ENCODE results near the gene SLC30A3. TPM values are rescaled to one million over a fixed set of nuclear protein-coding genes. Genes with fewer than 3 reads are reported as not detected.

SLC30A3 gene
- total RNA-seq, 1 experiment from 2014 or later: 1.5 TPM

- Histone ChIP-seq H3K9me3 (ENCODE audit: insufficient read depth, low read depth) (no peaks in the 10 kb centered on the region), H3K27ac (no peak overlapping the region), H3K36me3 (ENCODE audit: low read depth) (no peaks in the 10 kb centered on the region), H2AFZ (no peak overlapping the region), H3F3A (ENCODE audit: insufficient read depth, low read depth) (no peaks in the 10 kb centered on the region), H3K4me3 (no peak overlapping the region), H3K79me2 (ENCODE audit: low read depth) (no peaks in the 10 kb centered on the region), H3K4me2 (no peak overlapping the region), H4K20me1 (ENCODE audit: insufficient read depth) (no peaks in the 10 kb centered on the region), H3K9me2 (ENCODE audit: insufficient read depth) (no peaks in the 10 kb centered on the region), H3K27me3 (ENCODE audit: insufficient read depth, low read depth) (peaks cover 49% of the 10 kb centered on the region), H3K4me1 (replicated peaks; ENCODE audit: insufficient read depth) (no peaks in the 10 kb centered on the region)
- DNase-seq: no peak
- BruUV-seq (replicated peaks): no TSS peak
- POLR2A ChIA-PET (ENCODE audit: unreplicated experiment): no interaction called here
- intact Hi-C loops (cut with micrococcal nuclease; ENCODE audit: unreplicated experiment): no loop called here
- CTCF ChIA-PET: no interaction called here
- TF ChIP-seq EZH2 (IDR thresholded peaks at IDR 0.05; ENCODE audit: low read depth): no peak
- TF ChIP-seq, protein P1, sequence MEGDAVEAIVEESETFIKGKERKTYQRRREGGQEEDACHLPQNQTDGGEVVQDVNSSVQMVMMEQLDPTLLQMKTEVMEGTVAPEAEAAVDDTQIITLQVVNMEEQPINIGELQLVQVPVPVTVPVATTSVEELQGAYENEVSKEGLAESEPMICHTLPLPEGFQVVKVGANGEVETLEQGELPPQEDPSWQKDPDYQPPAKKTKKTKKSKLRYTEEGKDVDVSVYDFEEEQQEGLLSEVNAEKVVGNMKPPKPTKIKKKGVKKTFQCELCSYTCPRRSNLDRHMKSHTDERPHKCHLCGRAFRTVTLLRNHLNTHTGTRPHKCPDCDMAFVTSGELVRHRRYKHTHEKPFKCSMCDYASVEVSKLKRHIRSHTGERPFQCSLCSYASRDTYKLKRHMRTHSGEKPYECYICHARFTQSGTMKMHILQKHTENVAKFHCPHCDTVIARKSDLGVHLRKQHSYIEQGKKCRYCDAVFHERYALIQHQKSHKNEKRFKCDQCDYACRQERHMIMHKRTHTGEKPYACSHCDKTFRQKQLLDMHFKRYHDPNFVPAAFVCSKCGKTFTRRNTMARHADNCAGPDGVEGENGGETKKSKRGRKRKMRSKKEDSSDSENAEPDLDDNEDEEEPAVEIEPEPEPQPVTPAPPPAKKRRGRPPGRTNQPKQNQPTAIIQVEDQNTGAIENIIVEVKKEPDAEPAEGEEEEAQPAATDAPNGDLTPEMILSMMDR (conservative IDR thresholded peaks at IDR 0.05): no peak
Measured at GRCh38 chr2:27258051-27258450, 4.8 kb downstream of the SLC30A3 start.

DNA sequence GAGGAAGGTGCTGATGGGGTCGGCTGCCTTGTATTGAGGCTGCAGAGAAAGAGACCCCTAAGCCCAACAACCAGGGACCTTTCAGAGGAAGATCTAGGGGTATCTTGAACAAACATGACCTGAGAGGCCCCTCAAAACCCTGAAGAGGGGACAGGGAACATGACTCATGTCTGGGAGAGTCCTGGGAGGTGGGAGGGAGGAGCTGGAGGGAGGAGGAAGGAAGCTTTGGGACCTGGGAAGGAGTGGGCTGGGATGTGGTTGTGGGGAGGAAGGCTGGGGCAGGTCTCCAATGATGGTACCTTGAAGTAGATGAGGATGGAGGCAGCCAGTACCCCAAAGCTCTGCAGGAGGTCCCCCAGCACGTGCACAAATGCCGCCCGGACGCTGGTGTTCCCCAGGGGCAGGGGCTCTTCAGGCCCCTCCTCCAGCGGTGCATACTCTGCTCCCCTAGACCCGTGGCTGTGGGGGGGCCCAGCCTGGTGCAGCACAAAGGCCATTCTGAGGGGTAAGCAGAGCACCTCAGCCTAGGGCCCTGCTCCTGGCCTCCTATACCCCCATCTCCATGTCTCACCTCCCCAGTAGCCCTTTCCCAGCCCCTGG, 5.9 kb downstream of the SLC30A3 start:
- H3K27ac ChIP-seq: no peak overlapping the region
- CTCF ChIA-PET: no interaction called here
- H3K4me1 ChIP-seq (replicated peaks; ENCODE audit: insufficient read depth): no peaks in the 10 kb centered on the region
- no peaks in the 10 kb centered on the region for H4K20me1 ChIP-seq (ENCODE audit: insufficient read depth)
- intact Hi-C loops (cut with micrococcal nuclease; ENCODE audit: unreplicated experiment): no loop called here
- no peaks in the 10 kb centered on the region for H3K79me2 ChIP-seq (ENCODE audit: low read depth)
- no peak overlapping the region for H3K4me3 ChIP-seq
- H3K36me3 ChIP-seq (ENCODE audit: low read depth): no peaks in the 10 kb centered on the region
- no peaks in the 10 kb centered on the region for H3K9me3 ChIP-seq (ENCODE audit: insufficient read depth, low read depth)
- H3K9me2 ChIP-seq (ENCODE audit: insufficient read depth): no peaks in the 10 kb centered on the region
- no peak overlapping the region for H2AFZ ChIP-seq
- no peak for TF ChIP-seq EZH2 (IDR thresholded peaks at IDR 0.05; ENCODE audit: low read depth)
- TF ChIP-seq, protein P1 (conservative IDR thresholded peaks at IDR 0.05): no peak
- no peaks in the 10 kb centered on the region for H3F3A ChIP-seq (ENCODE audit: insufficient read depth, low read depth)
- POLR2A ChIA-PET (ENCODE audit: unreplicated experiment): no interaction called here
- H3K27me3 ChIP-seq (ENCODE audit: insufficient read depth, low read depth): peaks cover 42% of the 10 kb centered on the region
- no peak for DNase-seq
- no peak overlapping the region for H3K4me2 ChIP-seq
- BruUV-seq (replicated peaks): no TSS peak

DNA sequence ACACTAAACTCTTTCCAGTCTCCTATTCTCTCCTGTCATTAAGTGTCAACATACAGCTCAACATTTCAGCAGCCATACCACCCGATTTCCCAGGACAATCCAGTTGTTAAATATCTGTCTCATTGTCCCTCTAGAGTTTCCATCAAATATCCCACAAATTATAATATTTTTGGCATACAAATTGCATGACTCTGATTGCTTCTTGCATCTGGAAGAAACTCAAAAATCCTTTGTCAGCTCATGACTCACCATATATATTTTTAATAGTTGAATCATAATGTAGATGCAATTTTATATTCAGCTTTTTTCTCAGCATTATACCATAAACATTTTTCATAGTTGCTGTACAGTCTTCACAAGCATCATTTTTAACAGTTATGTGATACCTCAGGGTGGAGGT, 7.2 kb downstream of the SLC30A3 start:
- ChIA-PET CTCF (no interaction called here), POLR2A (ENCODE audit: unreplicated experiment) (no interaction called here)
- Histone ChIP-seq H3K4me2 (no peak overlapping the region), H3K79me2 (ENCODE audit: low read depth) (no peaks in the 10 kb centered on the region), H3K4me3 (no peak overlapping the region), H3F3A (ENCODE audit: insufficient read depth, low read depth) (no peaks in the 10 kb centered on the region), H3K4me1 (replicated peaks; ENCODE audit: insufficient read depth) (no peaks in the 10 kb centered on the region), H3K27ac (no peak overlapping the region), H3K9me3 (ENCODE audit: insufficient read depth, low read depth) (no peaks in the 10 kb centered on the region), H3K9me2 (ENCODE audit: insufficient read depth) (no peaks in the 10 kb centered on the region), H2AFZ (no peak overlapping the region), H3K36me3 (ENCODE audit: low read depth) (no peaks in the 10 kb centered on the region), H4K20me1 (ENCODE audit: insufficient read depth) (no peaks in the 10 kb centered on the region), H3K27me3 (ENCODE audit: insufficient read depth, low read depth) (peaks cover 29% of the 10 kb centered on the region)
- TF ChIP-seq EZH2 (IDR thresholded peaks at IDR 0.05; ENCODE audit: low read depth): no peak
- TF ChIP-seq, protein P1 (conservative IDR thresholded peaks at IDR 0.05): no peak
- no peak for DNase-seq
- intact Hi-C loops (cut with micrococcal nuclease; ENCODE audit: unreplicated experiment): no loop called here
- no TSS peak for BruUV-seq (replicated peaks)

Data from PC-9 (cell line).